HEK293 (cell line): ENCODE measurements around the gene IFT43.

Experiments
- CTCF ChIA-PET: fragments of 350-600 bp; formaldehyde crosslinking; extraction: SDS; loops from one replicate; lab custom pipeline; 2021; ENCODE audit warnings: antibody characterized with exemption; lab: Yijun Ruan, JAX
- POLR2A ChIA-PET: fragments of 300-600 bp; formaldehyde crosslinking; extraction: SDS; loops from one replicate; lab custom pipeline; 2020; ENCODE audit warnings: antibody characterized with exemption, inconsistent platforms; lab: Yijun Ruan, JAX
- H3K27ac ChIP-seq: fragments of 200-500 bp; sonication (Bioruptor generic); 2 replicates; pipeline ENCODE4 v1.5.1; 2014; ENCODE audit warnings: low read depth, low read length, control low read depth, inconsistent platforms; ENCODE audit errors: extremely low read depth
- H3K36me3 ChIP-seq, 2 experiments: fragments of 200-500 bp in 1 of 2; sonication (Bioruptor generic) in 1 of 2; 1 replicate in 1 of 2; 2 replicates in 1 of 2; pipeline ENCODE4 v1.5.1; 2014 to 2017; ENCODE audit warnings: inconsistent platforms in 2 of 2, low read length in 2 of 2; ENCODE audit not compliant: control insufficient read depth in 2 of 2, insufficient read depth in 1 of 2
- H3K4me1 ChIP-seq: fragments of 200-500 bp; sonication (Bioruptor generic); 2 replicates; pipeline ENCODE4 v1.5.1; 2014; ENCODE audit warnings: mild to moderate bottlenecking, low read length, inconsistent platforms; ENCODE audit not compliant: control insufficient read depth, insufficient read depth
- H3K4me3 ChIP-seq: 2 replicates; pipeline ENCODE4 v1.5.1; 2011; ENCODE audit warnings: low read depth, mild to moderate bottlenecking, control low read depth, low read length, moderate library complexity
- H3K9me3 ChIP-seq: fragments of 200-500 bp; sonication (Bioruptor generic); 2 replicates; pipeline ENCODE4 v1.5.1; 2014; ENCODE audit warnings: low read depth, low read length, inconsistent platforms; ENCODE audit not compliant: control insufficient read depth, insufficient read depth
- FEZF1 ChIP-seq: fragments of 450-650 bp; formaldehyde crosslinking; IDR thresholded peaks from 2 replicates; pipeline ENCODE4 v1.5.1; 2016; ENCODE audit warnings: missing biosample characterization, missing genetic modification characterization
- HOXA7 ChIP-seq: sonication (generic); formaldehyde crosslinking; IDR thresholded peaks from 2 replicates; pipeline ENCODE4 v1.8.1; 2022; ENCODE audit warnings: missing genetic modification reagents, borderline replicate concordance
- ZBTB17 ChIP-seq: fragments of 450-650 bp; formaldehyde crosslinking; IDR thresholded peaks from 2 replicates; pipeline ENCODE4 v1.5.1; 2016; ENCODE audit warnings: missing biosample characterization, missing genetic modification characterization
- ZBTB20 ChIP-seq: fragments of 450-650 bp; formaldehyde crosslinking; IDR thresholded peaks from 2 replicates; pipeline ENCODE4 v1.5.1; 2016; ENCODE audit warnings: missing biosample characterization, missing genetic modification characterization
- ZBTB7A ChIP-seq: fragments of 450-650 bp; formaldehyde crosslinking; IDR thresholded peaks from 2 replicates; pipeline ENCODE4 v1.5.1; 2016; ENCODE audit warnings: low read depth, missing biosample characterization, missing genetic modification characterization
- ZFHX2 ChIP-seq: fragments of 450-650 bp; formaldehyde crosslinking; conservative IDR thresholded peaks from 2 replicates; pipeline ENCODE4 v1.5.1; 2016; ENCODE audit warnings: missing biosample characterization, missing genetic modification characterization
- ZFP69B ChIP-seq: fragments of 450-650 bp; formaldehyde crosslinking; IDR thresholded peaks from 2 replicates; pipeline ENCODE4 v1.5.1; 2016; ENCODE audit warnings: missing biosample characterization, missing genetic modification characterization
- ZIC2 ChIP-seq: fragments of 450-650 bp; formaldehyde crosslinking; IDR thresholded peaks from 2 replicates; pipeline ENCODE4 v1.5.1; 2016; ENCODE audit warnings: missing biosample characterization, missing genetic modification characterization
- ZNF18 ChIP-seq: fragments of 450-650 bp; formaldehyde crosslinking; IDR thresholded peaks from 2 replicates; pipeline ENCODE4 v1.5.1; 2016; ENCODE audit warnings: missing biosample characterization, missing genetic modification characterization
- ZNF24 ChIP-seq: fragments of 450-650 bp; formaldehyde crosslinking; IDR thresholded peaks from 2 replicates; pipeline ENCODE4 v1.5.1; 2016; ENCODE audit warnings: missing biosample characterization, missing genetic modification characterization
- ZNF274 ChIP-seq, 2 experiments: fragments of 200-500 bp in 1 of 2; fragments of 450-650 bp in 1 of 2; sonication (Bioruptor generic) in 1 of 2; formaldehyde crosslinking in 1 of 2; IDR thresholded peaks; 2 replicates each; pipeline versions ENCODE4 v1.5.1 to v1.6.1; 2014 to 2016; ENCODE audit warnings: borderline replicate concordance in 1 of 2, inconsistent platforms in 1 of 2, low read length in 1 of 2, missing biosample characterization in 1 of 2, missing genetic modification characterization in 1 of 2
- ZNF433 ChIP-seq: fragments of 450-650 bp; formaldehyde crosslinking; IDR thresholded peaks from 2 replicates; pipeline ENCODE4 v1.5.1; 2016; ENCODE audit warnings: missing biosample characterization, missing genetic modification characterization, low read depth
- ZNF48 ChIP-seq: fragments of 450-650 bp; formaldehyde crosslinking; IDR thresholded peaks from 2 replicates; pipeline ENCODE4 v1.5.1; 2016; ENCODE audit warnings: missing biosample characterization, missing genetic modification characterization
- ZNF544 ChIP-seq: fragments of 450-650 bp; formaldehyde crosslinking; IDR thresholded peaks from 2 replicates; pipeline ENCODE4 v1.5.0; 2017; ENCODE audit warnings: missing biosample characterization, missing genetic modification characterization
- ZNF660 ChIP-seq: fragments of 450-650 bp; IDR thresholded peaks from 2 replicates; pipeline ENCODE4 v1.5.1; 2018; ENCODE audit warnings: missing biosample characterization, mild to moderate bottlenecking, missing genetic modification characterization
- ZNF692 ChIP-seq: fragments of 450-650 bp; formaldehyde crosslinking; IDR thresholded peaks from 2 replicates; pipeline ENCODE4 v1.5.1; 2016; ENCODE audit warnings: missing biosample characterization, missing genetic modification characterization
- ZNF701 ChIP-seq: fragments of 450-650 bp; formaldehyde crosslinking; IDR thresholded peaks from 2 replicates; pipeline ENCODE4 v1.5.1; 2016; ENCODE audit warnings: missing biosample characterization, missing genetic modification characterization

Gene IFT43

GRCh38 chr14:75987201-75987970, 1.8 kb downstream of the IFT43 start:
- POLR2A ChIA-PET, result no interaction called here
- CTCF ChIA-PET, result interaction anchor here (1.0 kb wide), 1 partner anchor 277 kb away, joined by 3 read pairs; no protein-coding TSS in a partner anchor

GRCh38 chr14:75989134-75989533, 3.6 kb downstream of the IFT43 start:
- CTCF ChIA-PET, result interaction anchor here (0.7 to 1.5 kb wide), 2 partner anchors 82 to 332 kb away, joined by 3 to 6 read pairs; no protein-coding TSS in a partner anchor
- Histone ChIP-seq H3K4me1 (peaks cover 2% of the 10 kb centered on the region; the same call in 1 of the 2 replicates), H3K27ac (no peak overlapping the region), H3K4me3 (no peak overlapping the region), H3K36me3 (peaks cover 4 to 51% of the 10 kb centered on the region in 2 experiments; a peak in 2 of 3 replicates), H3K9me3 (no peaks in the 10 kb centered on the region)
- no peak for TF ChIP-seq ZNF660 (tag by site-specific recombination)
- TF ChIP-seq ZNF701 (tag by site-specific recombination), result no peak
- TF ChIP-seq ZFHX2 (tag by site-specific recombination), result no peak
- TF ChIP-seq ZNF274 (IDR thresholded peaks at IDR 0.05; ENCODE audit: low read length), result no peak
- no peak for TF ChIP-seq ZNF274 (tag by site-specific recombination; IDR thresholded peaks at IDR 0.05; ENCODE audit: borderline replicate concordance)
- no peak for TF ChIP-seq ZBTB7A (tag by site-specific recombination)
- no peak for TF ChIP-seq HOXA7
- no peak for TF ChIP-seq ZNF18 (tag by site-specific recombination)
- no peak for TF ChIP-seq ZNF544 (tag by site-specific recombination)
- no peak for TF ChIP-seq ZNF24
- no peak for TF ChIP-seq ZNF48 (tag by site-specific recombination)
- no peak for TF ChIP-seq ZBTB20 (tag by site-specific recombination)
- no peak for TF ChIP-seq ZBTB17
- TF ChIP-seq ZIC2 (tag by site-specific recombination), result no peak
- TF ChIP-seq ZFP69B, result no peak
- POLR2A ChIA-PET, result no interaction called here

More at GRCh38 chr14:75987201-75987970, 1.8 kb downstream of the IFT43 start:
- no peak for TF ChIP-seq FEZF1 (tag by site-specific recombination)
- no peak for TF ChIP-seq ZNF433 (tag by site-specific recombination)
- peaks cover under 1 to 35% of the 10 kb centered on the region in 2 experiments; a peak in 2 of 3 replicates for H3K36me3 ChIP-seq
- H3K4me3 ChIP-seq, result no peak overlapping the region
- H3K4me1 ChIP-seq, result no peaks in the 10 kb centered on the region; the same call in 1 of the 2 replicates
- no peak overlapping the region for H3K27ac ChIP-seq
- no peaks in the 10 kb centered on the region for H3K9me3 ChIP-seq

GRCh38 chr14:75990297-75990696, 4.7 kb downstream of the IFT43 start:
- TF ChIP-seq ZNF692 (tag by site-specific recombination), result no peak
- TF ChIP-seq, all 188 proteins: peak for 0
- Histone ChIP-seq H3K27ac (no peak overlapping the region), H3K9me3 (no peaks in the 10 kb centered on the region), H3K4me1 (peaks cover 2% of the 10 kb centered on the region; the same call in 1 of the 2 replicates), H3K36me3 (peaks cover 4 to 63% of the 10 kb centered on the region in 2 experiments; a peak in 2 of 3 replicates), H3K4me3 (no peak overlapping the region)
- CTCF ChIA-PET, result interaction anchor here (1.0 to 1.5 kb wide), 2 partner anchors 83 to 279 kb away, joined by 4 to 6 read pairs; no protein-coding TSS in a partner anchor
- POLR2A ChIA-PET, result interaction anchor here (0.6 kb wide), 1 partner anchor 329 kb away, joined by 4 read pairs; the partner anchor contains the start of gene TTLL5
